Panc1 (cell line): ENCODE data around the gene PPARG. TPM values are rescaled to one million over a fixed set of nuclear protein-coding genes. Genes with fewer than 3 reads are reported as not detected.

ENCODE experiments used
- ATAC-seq: fragments of 200-7000 bp; cut with Tn5 transposase; 2 replicates; pipeline ENCODE4 v1.9.1; 2020; ENCODE audit warnings: mild to moderate bottlenecking, moderate library complexity
- BruUV-seq: library from RNA; stranded (reverse); fragments of 400-500 nt; replicated peaks from 2 replicates; lab custom pipeline; 2021; lab: Mats Ljungman, UMichigan
- CTCF ChIA-PET: fragments of 300-600 bp; sonication (Branson Sonifier 250); formaldehyde crosslinking; loops from one replicate; lab custom pipeline; 2022; ENCODE audit warnings: antibody characterized with exemption; lab: Charles Lee
- POLR2A ChIA-PET: fragments of 300-600 bp; sonication (Branson Sonifier 250); formaldehyde crosslinking; loops from one replicate; lab custom pipeline; 2022; ENCODE audit warnings: antibody characterized with exemption; lab: Charles Lee
- DNase-seq: peaks from one replicate; pipeline ENCODE4 v3.0.0-alpha.2; 2010; ENCODE audit warnings: low read depth, low spot score
- H3K27ac ChIP-seq: 2 replicates; pipeline ENCODE4 v1.5.1; 2011; ENCODE audit warnings: mild to moderate bottlenecking, low read length, inconsistent platforms
- H3K27me3 ChIP-seq: fragments of 200-500 bp; sonication (Bioruptor generic); 2 replicates; pipeline ENCODE4 v1.6.0; 2014; ENCODE audit warnings: low read length, inconsistent platforms; ENCODE audit not compliant: control insufficient read depth, insufficient read depth
- H3K36me3 ChIP-seq: fragments of 200-500 bp; sonication (Bioruptor generic); 2 replicates; pipeline ENCODE4 v1.5.1; 2014; ENCODE audit warnings: inconsistent platforms, mild to moderate bottlenecking, low read length, moderate library complexity; ENCODE audit not compliant: control insufficient read depth, insufficient read depth
- H3K4me1 ChIP-seq: 2 replicates; pipeline ENCODE4 v1.5.1; 2011; ENCODE audit warnings: inconsistent platforms, mild to moderate bottlenecking, low read length, moderate library complexity; ENCODE audit not compliant: control insufficient read depth, insufficient read depth
- H3K4me3 ChIP-seq, 2 experiments: 2 replicates each; pipeline ENCODE4 v1.5.1; 2011 to 2012; ENCODE audit warnings: low read depth in 2 of 2, low read length in 2 of 2, mild to moderate bottlenecking in 2 of 2, inconsistent platforms in 1 of 2, moderate library complexity in 1 of 2
- H3K9me3 ChIP-seq: fragments of 200-500 bp; sonication (Bioruptor generic); 2 replicates; pipeline ENCODE4 v1.5.1; 2014; ENCODE audit warnings: low read depth, mild to moderate bottlenecking, inconsistent platforms, low read length, moderate library complexity; ENCODE audit not compliant: control insufficient read depth, insufficient read depth
- CTCF ChIP-seq: fragments of 450-650 bp; IDR thresholded peaks from 2 replicates; pipeline ENCODE4 v1.5.1; 2017; ENCODE audit warnings: mild to moderate bottlenecking
- POLR2AphosphoS5 ChIP-seq: IDR thresholded peaks from 2 replicates; pipeline ENCODE4 v1.6.1; 2012; ENCODE audit warnings: mild to moderate bottlenecking, low read depth, low read length, moderate library complexity
- REST ChIP-seq, 2 experiments: IDR thresholded peaks; 2 replicates each; pipeline ENCODE4 v1.6.1; 2011 to 2012; ENCODE audit warnings: low read depth in 2 of 2, control low read depth in 1 of 2, low read length in 1 of 2, mild to moderate bottlenecking in 1 of 2, moderate library complexity in 1 of 2; ENCODE audit not compliant: insufficient read depth in 1 of 2
- SIN3A ChIP-seq: IDR thresholded peaks from 2 replicates; pipeline ENCODE4 v1.6.1; 2012; ENCODE audit warnings: low read depth, mild to moderate bottlenecking, low read length, moderate library complexity, borderline replicate concordance; ENCODE audit not compliant: insufficient read depth
- TCF7L2 ChIP-seq: IDR thresholded peaks from 2 replicates; pipeline ENCODE4 v1.6.1; 2011; ENCODE audit warnings: mild to moderate bottlenecking, low read depth, low read length, inconsistent platforms
- in situ Hi-C: cut with HindIII; loops from 2 replicates; pipeline ENCODE4 v1.10.0; 2016; ENCODE audit warnings: low sequenced_read_pairs, low pct_unique_long_range_greater_than_20kb
- intact Hi-C: fragments of 100-400 bp; cut with micrococcal nuclease; formaldehyde crosslinking; loops from one replicate; pipeline ENCODE4 v1.10.0; 2022; ENCODE audit not compliant: unreplicated experiment
- total RNA-seq: library from RNA; stranded (reverse); gene quantifications from one replicate; pipeline ENCODE4 v1.2.1, GENCODE V29; 2021; ENCODE audit not compliant: unreplicated experiment

PPARG gene
- total RNA-seq, 1 experiment from 2014 or later: 88.1 TPM

- intact Hi-C loops (no loop called here), in situ Hi-C loops (no loop called here)
- Histone ChIP-seq H3K4me3 (no peak overlapping the region), H3K27me3 (no peaks in the 10 kb centered on the region), H3K4me1 (peaks cover 10% of the 10 kb centered on the region), H3K27ac (0 out of 2 replicates have a peak overlapping the region, but pooled peaks have one; percentile 29), H3K36me3 (no peaks in the 10 kb centered on the region; the same call in 1 of the 2 replicates), H3K9me3 (no peaks in the 10 kb centered on the region)
- ChIA-PET POLR2A (no interaction called here), CTCF (no interaction called here)
- TF ChIP-seq REST (IDR thresholded peaks at IDR 0.05; ENCODE audit: insufficient read depth in 1 of 2, low read depth in 2 of 2, low read length in 1 of 2) (no peak), CTCF (peak; percentile 22; the same call in 1 of the 2 replicates)
- ATAC-seq (no peak; the same call in 1 of the 2 replicates), DNase-seq (no peak)
- no TSS peak for BruUV-seq
These were observed 40.1 kb downstream of the PPARG start for GRCh38 chr3:12328837-12329462.

GRCh38 chr3:12334786-12335185 is 45.9 kb downstream of the PPARG start:
- no peak overlapping the region for H3K4me3 ChIP-seq
- intact Hi-C loops: no loop called here
- DNase-seq (no peak), ATAC-seq (no peak)
- no peak overlapping the region for H3K27ac ChIP-seq
- POLR2A ChIA-PET: no interaction called here
- TF ChIP-seq SIN3A (no peak), POLR2AphosphoS5 (no peak), TCF7L2 (no peak), CTCF (no peak), REST (IDR thresholded peaks at IDR 0.05; ENCODE audit: insufficient read depth in 1 of 2, low read depth in 2 of 2, low read length in 1 of 2) (no peak)
- H3K4me1 ChIP-seq: peaks cover 21% of the 10 kb centered on the region
- CTCF ChIA-PET: no interaction called here
- H3K9me3 ChIP-seq: no peaks in the 10 kb centered on the region
- no peaks in the 10 kb centered on the region for H3K27me3 ChIP-seq
- BruUV-seq: no TSS peak
- no peaks in the 10 kb centered on the region; the same call in 1 of the 2 replicates for H3K36me3 ChIP-seq
- in situ Hi-C loops: no loop called here
